MM.1S (cell line): ENCODE results near the gene ITPR3.

ENCODE experiments used
- EZH2 ChIP-seq: fragments of 300-600 bp; sonication (generic); optimal IDR thresholded peaks from 2 replicates; pipeline ENCODE3; 2017; ENCODE audit warnings: low read depth, mild to moderate bottlenecking, antibody characterized with exemption, low read length, mixed read lengths
- TF ChIP-seq, protein P1 (sequence below): fragments of 300-600 bp; sonication (generic); IDR thresholded peaks from 2 replicates; pipeline ENCODE4 v1.5.1; 2016; ENCODE audit warnings: antibody characterized with exemption, low read length, mixed read lengths

DNA sequence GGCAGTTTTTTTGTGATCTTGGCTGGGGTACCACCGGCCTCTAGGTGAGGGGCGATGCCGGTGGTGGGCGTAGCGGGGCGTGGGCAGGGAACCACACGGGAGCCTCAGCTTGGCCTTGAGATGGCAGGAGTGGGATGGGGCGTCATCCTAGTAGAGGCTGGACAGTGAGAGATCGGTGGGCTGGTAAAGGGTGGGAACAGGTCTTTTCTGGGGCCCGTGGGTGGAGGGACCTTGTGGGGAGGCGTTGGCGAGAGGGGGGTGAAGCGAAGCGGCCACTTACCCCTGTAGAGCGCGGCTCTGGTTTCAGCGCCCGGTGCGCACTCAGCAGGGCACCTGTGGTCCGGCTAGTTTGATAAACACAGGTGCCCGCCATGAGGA, 12.0 kb downstream of the ITPR3 start:
- TF ChIP-seq, protein P1, sequence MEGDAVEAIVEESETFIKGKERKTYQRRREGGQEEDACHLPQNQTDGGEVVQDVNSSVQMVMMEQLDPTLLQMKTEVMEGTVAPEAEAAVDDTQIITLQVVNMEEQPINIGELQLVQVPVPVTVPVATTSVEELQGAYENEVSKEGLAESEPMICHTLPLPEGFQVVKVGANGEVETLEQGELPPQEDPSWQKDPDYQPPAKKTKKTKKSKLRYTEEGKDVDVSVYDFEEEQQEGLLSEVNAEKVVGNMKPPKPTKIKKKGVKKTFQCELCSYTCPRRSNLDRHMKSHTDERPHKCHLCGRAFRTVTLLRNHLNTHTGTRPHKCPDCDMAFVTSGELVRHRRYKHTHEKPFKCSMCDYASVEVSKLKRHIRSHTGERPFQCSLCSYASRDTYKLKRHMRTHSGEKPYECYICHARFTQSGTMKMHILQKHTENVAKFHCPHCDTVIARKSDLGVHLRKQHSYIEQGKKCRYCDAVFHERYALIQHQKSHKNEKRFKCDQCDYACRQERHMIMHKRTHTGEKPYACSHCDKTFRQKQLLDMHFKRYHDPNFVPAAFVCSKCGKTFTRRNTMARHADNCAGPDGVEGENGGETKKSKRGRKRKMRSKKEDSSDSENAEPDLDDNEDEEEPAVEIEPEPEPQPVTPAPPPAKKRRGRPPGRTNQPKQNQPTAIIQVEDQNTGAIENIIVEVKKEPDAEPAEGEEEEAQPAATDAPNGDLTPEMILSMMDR = no peak
- TF ChIP-seq EZH2 = no peak
